OCI-LY1 (cell line): ENCODE results near the gene BRIP1.

Experiments used
- H2AFZ ChIP-seq: fragments of 200-600 bp; sonication (generic), shearing (Covaris generic); 2 replicates; pipeline ENCODE4 v1.6.0; 2014; ENCODE audit warnings: antibody characterized with exemption, mild to moderate bottlenecking, low read length
- H3F3A ChIP-seq: fragments of 200-600 bp; sonication (generic), shearing (Covaris generic); 2 replicates; pipeline ENCODE4 v1.6.0; 2014; ENCODE audit warnings: mild to moderate bottlenecking, antibody characterized with exemption, low read length, moderate library complexity; ENCODE audit not compliant: insufficient read depth
- H3K27ac ChIP-seq: fragments of 200-600 bp; sonication (generic); 2 replicates; pipeline ENCODE4 v1.5.1; 2014; ENCODE audit warnings: low read length, mixed run types, mild to moderate bottlenecking, low read depth; ENCODE audit not compliant: poor library complexity, severe bottlenecking
- H3K27me3 ChIP-seq: fragments of 200-600 bp; sonication (generic); 2 replicates; pipeline ENCODE4 v1.6.0; 2014; ENCODE audit warnings: antibody characterized with exemption, mild to moderate bottlenecking, low read length, moderate library complexity; ENCODE audit not compliant: insufficient read depth
- H3K36me3 ChIP-seq: fragments of 200-600 bp; sonication (generic); 2 replicates; pipeline ENCODE4 v1.6.1; 2014; ENCODE audit warnings: mild to moderate bottlenecking, antibody characterized with exemption, low read length, moderate library complexity, mixed read lengths; ENCODE audit not compliant: insufficient read depth
- H3K4me1 ChIP-seq: fragments of 200-600 bp; sonication (generic); 2 replicates; pipeline ENCODE4 v1.5.1; 2014; ENCODE audit warnings: mild to moderate bottlenecking, low read length, moderate library complexity; ENCODE audit not compliant: insufficient read depth, severe bottlenecking
- H3K4me2 ChIP-seq: fragments of 200-600 bp; sonication (generic), shearing (Covaris generic); 2 replicates; pipeline ENCODE4 v1.6.1; 2014; ENCODE audit warnings: low read length
- H3K4me3 ChIP-seq: fragments of 200-600 bp; sonication (generic); 2 replicates; pipeline ENCODE4 v1.5.1; 2014; ENCODE audit warnings: low read length, low read depth, mild to moderate bottlenecking, mixed read lengths; ENCODE audit not compliant: poor library complexity, severe bottlenecking
- H3K79me2 ChIP-seq: fragments of 200-600 bp; shearing (Covaris generic); 2 replicates; pipeline ENCODE4 v1.6.1; 2016; ENCODE audit warnings: mixed run types, low read length, mixed read lengths; ENCODE audit not compliant: insufficient read depth
- H3K9ac ChIP-seq: fragments of 200-600 bp; sonication (generic), shearing (Covaris generic); 2 replicates; pipeline ENCODE4 v1.6.1; 2014; ENCODE audit warnings: mild to moderate bottlenecking, low read length, mixed read lengths
- H3K9me2 ChIP-seq: fragments of 200-600 bp; sonication (generic), shearing (Covaris generic); 2 replicates; pipeline ENCODE4 v1.6.1; 2014; ENCODE audit warnings: low read depth, mild to moderate bottlenecking, low read length, mixed read lengths
- H3K9me3 ChIP-seq: fragments of 200-600 bp; shearing (Covaris generic); 2 replicates; pipeline ENCODE4 v1.6.1; 2014; ENCODE audit warnings: low read length, mixed read lengths
- H4K20me1 ChIP-seq: fragments of 200-600 bp; sonication (generic), shearing (Covaris generic); 2 replicates; pipeline ENCODE4 v1.6.0; 2016; ENCODE audit warnings: mild to moderate bottlenecking, low read length; ENCODE audit not compliant: insufficient read depth
- CTCF ChIP-seq: fragments of 200-600 bp; sonication (generic), shearing (Covaris generic); IDR thresholded peaks from 2 replicates; pipeline ENCODE4 v1.5.1; 2017; ENCODE audit warnings: mild to moderate bottlenecking, antibody characterized with exemption, low read length, moderate library complexity, mixed read lengths
- EZH2 ChIP-seq: fragments of 200-600 bp; sonication (generic), shearing (Covaris generic); IDR thresholded peaks from 2 replicates; pipeline ENCODE4 v1.8.0; 2017; ENCODE audit warnings: borderline replicate concordance, mixed run types, mild to moderate bottlenecking, antibody characterized with exemption, low read length, moderate library complexity, mixed read lengths

BRIP1 gene

GRCh38 chr17:61734466-61734865, 128.9 kb downstream of the BRIP1 start:
- Histone ChIP-seq H3K27me3 (no peaks in the 10 kb centered on the region), H3K79me2 (no peaks in the 10 kb centered on the region), H2AFZ (no peak overlapping the region), H3K4me1 (no peaks in the 10 kb centered on the region), H3K9ac (no peak overlapping the region), H3K36me3 (peaks cover 32% of the 10 kb centered on the region), H3K9me2 (no peaks in the 10 kb centered on the region), H3K4me2 (no peak overlapping the region), H4K20me1 (no peaks in the 10 kb centered on the region), H3K9me3 (peaks cover 12% of the 10 kb centered on the region), H3F3A (peaks cover 3% of the 10 kb centered on the region; the same call in 1 of the 2 replicates), H3K4me3 (no peak overlapping the region), H3K27ac (no peak overlapping the region)
- TF ChIP-seq CTCF (no peak), EZH2 (no peak)

GRCh38 chr17:61734012-61734411, 129.3 kb downstream of the BRIP1 start:
- no peak for TF ChIP-seq CTCF
- Histone ChIP-seq H3K4me1 (no peaks in the 10 kb centered on the region), H3K79me2 (no peaks in the 10 kb centered on the region), H3K4me2 (no peak overlapping the region), H4K20me1 (no peaks in the 10 kb centered on the region), H3K27ac (no peak overlapping the region), H3K9me2 (no peaks in the 10 kb centered on the region), H2AFZ (no peak overlapping the region), H3K4me3 (no peak overlapping the region), H3K9me3 (peaks cover 12% of the 10 kb centered on the region), H3K27me3 (no peaks in the 10 kb centered on the region), H3F3A (peaks cover 3% of the 10 kb centered on the region; the same call in 1 of the 2 replicates), H3K9ac (no peak overlapping the region), H3K36me3 (peaks cover 27% of the 10 kb centered on the region)

DNA sequence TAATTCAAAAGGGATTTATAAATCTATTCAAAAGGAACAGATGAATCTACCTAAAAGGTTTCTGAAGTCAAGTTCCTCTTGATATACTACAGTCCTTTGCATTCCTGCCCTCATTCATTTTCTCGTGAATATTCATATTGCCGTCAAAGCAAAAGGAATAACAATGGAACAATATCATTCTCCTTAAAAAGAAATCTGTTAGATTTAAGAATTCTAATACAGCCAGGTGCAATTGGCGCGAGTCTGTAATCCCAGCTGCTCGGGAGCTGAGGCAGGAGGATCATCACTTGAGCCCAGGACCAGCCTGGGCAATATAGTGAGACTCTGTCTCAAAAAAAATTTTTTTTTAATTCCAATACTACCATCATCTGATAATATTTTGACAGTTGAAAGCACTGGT, 130.3 kb downstream of the BRIP1 start:
- no peaks in the 10 kb centered on the region for H3K4me1 ChIP-seq
- no peak overlapping the region for H3K27ac ChIP-seq
- no peaks in the 10 kb centered on the region for H3K79me2 ChIP-seq
- TF ChIP-seq CTCF (no peak), EZH2 (no peak)
- H3K4me3 ChIP-seq, result no peak overlapping the region
- peaks cover 22% of the 10 kb centered on the region for H3K36me3 ChIP-seq
- H3K9ac ChIP-seq, result no peak overlapping the region
- H3F3A ChIP-seq, result no peaks in the 10 kb centered on the region; the same call in 1 of the 2 replicates
- no peaks in the 10 kb centered on the region for H3K27me3 ChIP-seq
- H4K20me1 ChIP-seq, result no peaks in the 10 kb centered on the region
- H3K9me2 ChIP-seq, result no peaks in the 10 kb centered on the region
- no peak overlapping the region for H2AFZ ChIP-seq
- H3K9me3 ChIP-seq, result peaks cover 11% of the 10 kb centered on the region
- no peak overlapping the region for H3K4me2 ChIP-seq
